ENCODE measurements around the gene PRPF18.

PRPF18 gene

DNA sequence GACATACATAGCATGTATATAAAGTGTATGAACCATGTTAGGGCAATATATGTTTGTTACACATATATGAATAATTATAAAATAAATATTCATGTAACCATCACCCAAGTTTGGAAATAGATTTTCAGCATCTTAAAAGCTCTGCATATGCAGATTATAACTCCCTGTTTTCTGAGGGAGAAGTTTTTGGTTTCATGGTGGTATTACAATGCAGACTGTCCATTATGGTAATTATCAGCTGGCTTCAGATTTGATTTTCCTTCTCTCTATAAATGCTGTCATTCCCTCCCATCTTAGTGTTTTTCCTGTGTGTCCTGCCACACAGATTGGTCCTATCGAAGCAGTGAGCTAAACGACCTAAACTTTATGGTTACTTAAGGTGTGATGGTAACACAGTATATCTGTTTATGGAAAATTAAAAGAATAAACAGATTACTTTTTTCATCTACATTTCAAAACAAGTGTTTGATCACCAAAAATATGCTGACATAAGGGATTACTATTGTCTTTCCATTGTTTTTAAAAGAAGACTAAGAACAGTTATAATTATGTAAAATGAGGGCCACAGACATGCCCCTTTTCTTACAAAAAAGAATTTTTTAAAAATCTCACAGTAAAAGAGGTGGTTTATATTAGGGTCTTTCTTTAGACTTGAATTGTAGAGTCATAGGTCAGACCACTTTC lies 17.7 kb downstream of the PRPF18 start:
- no peak for DNase-seq (ENCODE audit: low read depth in 4 of 4, low spot score in 1 of 4)

DNA sequence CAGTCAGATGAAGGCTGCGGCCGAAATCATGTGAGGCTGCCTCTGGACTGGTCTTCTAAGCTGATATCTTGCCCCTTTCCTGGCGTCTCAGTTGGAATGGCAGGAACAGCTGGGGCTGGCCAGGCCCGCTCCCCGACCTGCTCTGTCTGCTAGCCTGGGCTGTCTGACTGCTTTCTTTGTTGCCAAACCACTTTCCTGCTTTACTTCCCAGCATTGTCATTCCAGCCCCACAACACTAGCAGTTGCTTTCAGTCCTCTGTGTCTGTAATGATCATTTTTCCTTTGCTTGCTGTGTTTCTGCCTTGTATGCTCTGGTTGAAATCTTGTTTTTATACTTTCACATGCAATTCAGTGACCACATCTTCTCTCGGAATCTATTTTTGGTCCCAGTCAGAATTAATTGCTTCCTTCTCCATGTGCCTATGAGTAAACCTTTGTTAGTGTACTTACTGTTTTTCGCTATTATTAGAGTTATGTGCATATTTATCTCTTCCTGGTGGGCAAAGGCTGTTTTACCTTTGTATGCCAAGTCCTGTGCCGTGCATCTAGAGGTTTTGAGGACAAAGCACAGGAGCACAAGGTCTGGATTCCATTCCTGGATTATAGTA lies 21.6 kb downstream of the PRPF18 start:
- DNase-seq (ENCODE audit: low read depth in 4 of 4, low spot score in 1 of 4) = no peak

DNA sequence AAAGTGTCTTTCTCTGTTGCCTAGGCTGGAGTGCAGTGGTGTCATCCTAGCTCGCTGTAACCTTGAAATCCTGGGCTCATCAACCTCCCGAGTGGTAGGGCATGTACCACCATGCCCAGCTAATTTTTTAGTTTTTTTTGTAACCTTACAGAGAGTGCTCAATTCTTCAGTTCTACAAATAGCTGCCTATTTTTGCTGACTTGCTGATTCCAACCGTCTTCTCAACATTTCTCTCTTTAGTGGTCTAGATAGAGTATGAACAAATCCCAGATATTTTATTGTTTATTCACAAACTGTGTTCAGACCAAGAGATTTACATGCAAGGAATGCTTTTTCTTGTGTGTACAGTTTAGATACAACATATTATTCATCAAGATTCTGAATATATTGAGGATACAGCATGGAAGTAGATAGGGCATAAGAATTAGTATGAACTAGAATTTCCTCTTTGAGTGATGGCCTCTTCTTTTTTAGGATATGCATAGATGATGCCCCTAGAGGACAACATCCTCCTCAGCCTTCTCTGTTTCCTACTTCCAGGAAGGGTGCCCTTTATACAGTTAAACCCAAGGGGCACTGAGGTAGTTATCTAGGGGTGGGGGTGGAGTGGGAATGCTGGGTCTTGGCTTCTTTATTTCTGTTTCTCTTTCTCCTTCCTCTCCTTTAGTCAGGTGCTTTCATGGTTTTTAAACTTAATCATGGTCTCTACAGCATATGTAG lies 26.0 kb downstream of the PRPF18 start:
- DNase-seq (ENCODE audit: low read depth in 4 of 4, low spot score in 1 of 4) = no peak

DNA sequence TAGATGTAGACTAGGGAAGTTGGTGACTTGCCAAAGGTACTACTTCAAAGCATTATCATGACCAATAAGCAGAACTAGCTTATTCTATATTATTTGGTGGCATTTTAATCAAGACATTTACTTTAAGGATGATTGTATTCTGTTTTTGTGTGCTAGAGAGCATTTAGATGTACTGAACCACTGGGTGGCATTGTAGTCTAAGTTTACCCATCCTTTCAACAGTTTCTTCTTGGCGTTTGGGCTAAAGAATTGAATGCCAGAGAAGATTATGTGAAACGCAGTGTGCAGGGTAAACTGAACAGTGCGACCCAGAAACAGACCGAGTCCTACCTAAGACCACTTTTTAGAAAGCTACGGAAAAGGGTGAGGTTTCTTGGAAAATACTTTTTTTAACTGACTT lies 26.8 kb downstream of the PRPF18 start:
- no peak for DNase-seq (ENCODE audit: low read depth in 4 of 4, low spot score in 1 of 4)

DNA sequence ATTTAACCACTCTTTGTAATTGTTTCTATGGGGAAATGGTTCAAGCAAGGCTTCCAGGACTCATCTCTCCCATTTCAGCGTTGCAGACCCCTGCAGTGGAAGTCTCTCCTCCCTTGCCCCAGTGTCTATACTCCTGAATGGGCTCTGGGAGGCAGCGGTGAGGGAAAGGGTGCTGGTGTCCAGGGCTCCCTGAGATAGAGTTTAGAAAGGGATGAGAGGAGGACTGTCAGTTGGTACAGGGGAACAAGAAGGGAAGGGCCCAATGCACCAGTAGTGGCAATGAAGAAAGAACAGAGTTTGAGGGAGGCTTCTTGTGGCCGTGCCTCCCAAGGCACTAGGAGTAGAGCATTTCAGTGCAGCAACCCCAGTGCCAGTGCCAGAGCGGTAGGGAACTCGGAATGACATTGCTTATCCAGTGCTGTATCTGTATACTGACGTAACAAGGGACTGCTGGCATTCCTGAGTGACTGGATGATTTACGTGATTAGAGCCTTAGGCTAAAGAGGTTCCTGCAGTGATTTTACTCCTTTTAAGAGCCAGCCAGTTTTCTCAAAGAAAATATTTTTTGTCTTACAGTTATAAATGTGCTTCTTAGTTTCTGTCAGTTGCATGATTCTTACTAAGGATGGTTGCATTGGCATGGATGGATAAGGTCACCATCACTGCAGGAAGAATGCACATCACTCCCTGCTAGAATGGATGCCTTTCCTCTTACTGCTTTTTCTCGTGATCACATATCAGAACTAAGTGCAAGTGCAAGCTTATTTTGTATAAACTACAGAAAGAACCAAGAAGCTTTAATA lies 28.0 kb downstream of the PRPF18 start:
- DNase-seq (ENCODE audit: low read depth in 4 of 4, low spot score in 1 of 4) = no peak

DNA sequence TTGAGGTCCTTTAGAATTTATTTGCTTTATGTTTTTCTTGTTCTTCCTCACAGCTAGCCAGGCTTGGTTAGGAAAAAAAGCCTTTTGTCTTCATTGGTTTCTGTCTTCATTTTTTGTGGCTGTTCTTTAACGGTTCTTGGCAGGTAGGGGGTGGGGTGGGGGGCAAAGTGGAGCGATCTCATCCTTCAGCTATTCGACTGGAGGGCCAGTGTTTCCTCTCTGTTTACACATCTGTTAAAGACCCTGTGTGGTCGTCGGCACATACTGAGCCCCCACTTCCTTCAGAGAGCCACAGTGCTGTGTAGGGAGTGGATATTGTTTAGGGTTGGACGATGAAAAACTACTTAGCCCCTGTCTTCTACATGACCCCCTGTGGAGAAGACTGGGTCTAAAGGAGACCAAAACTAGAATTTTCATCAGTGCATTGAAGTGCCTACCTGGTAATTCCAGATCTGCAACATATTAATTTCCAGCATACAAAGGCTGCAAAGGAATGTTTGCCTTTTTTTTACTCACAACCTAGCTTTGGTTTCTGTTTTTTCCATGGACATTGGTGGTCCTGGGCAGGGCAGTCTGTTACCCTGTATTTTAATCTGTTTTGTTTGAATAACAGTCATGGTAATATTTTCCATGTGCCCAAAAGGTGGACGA lies 29.0 kb downstream of the PRPF18 start:
- no peak for DNase-seq (ENCODE audit: low read depth in 4 of 4, low spot score in 1 of 4)

DNA sequence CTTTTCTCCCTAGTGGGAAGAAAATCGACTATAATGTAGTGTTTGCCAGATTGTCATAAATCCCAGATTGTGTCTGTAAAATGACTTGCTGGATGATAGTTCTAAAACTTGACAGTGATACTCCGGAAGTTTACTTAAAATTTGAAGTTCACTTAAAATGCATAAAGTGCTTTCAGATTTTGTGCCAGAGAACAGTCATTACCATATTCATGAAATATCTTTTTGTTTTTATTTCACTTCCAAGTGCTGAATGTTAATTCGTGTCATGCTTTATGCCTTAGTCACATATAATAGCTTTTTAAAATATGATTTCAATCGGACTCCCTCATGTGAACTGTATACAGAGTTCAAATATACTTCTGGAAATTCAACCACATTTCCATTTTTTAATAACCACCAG lies 30.4 kb downstream of the PRPF18 start:
- DNase-seq (ENCODE audit: low read depth in 4 of 4, low spot score in 1 of 4) = no peak

DNA sequence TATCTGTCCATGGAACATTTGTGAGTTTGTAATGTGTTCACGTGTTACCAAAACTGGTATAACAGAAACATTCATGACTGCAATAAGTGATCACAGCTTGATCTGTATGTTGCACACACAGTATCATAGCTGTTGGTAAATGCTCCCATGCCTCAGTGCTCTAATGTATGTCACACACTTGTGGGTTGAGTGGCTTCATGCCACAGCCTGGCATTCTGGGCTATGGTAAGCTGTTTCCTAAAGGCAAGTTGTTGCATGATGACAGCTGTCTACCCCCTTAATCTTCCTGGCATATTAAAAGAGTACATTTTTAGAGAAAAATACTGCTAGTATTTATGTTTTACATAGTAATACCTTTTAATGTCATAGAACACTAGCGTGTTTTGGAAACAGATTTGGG lies 35.2 kb downstream of the PRPF18 start:
- DNase-seq (ENCODE audit: low read depth in 4 of 4, low spot score in 1 of 4) = no peak

DNA sequence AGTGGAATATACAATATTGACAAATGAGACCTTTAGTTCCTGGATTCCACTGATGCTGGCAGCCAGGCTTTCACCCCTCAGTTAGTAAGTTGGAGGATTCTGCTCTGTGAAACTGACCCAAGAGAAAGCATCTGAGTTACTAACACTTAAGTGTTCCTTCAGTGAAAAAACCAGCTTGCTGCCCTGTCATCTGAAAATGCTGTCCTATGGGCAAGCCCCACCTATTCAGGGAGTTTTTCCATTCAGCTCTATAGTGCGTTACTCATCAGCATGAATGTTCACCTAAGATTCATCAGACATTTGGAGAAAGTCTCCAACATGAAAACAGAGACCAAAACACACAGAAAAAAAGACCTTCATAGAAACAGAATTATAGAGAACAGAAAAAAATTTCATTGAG lies 37.9 kb downstream of the PRPF18 start:
- no peak for DNase-seq (ENCODE audit: low read depth in 4 of 4, low spot score in 1 of 4)

DNA sequence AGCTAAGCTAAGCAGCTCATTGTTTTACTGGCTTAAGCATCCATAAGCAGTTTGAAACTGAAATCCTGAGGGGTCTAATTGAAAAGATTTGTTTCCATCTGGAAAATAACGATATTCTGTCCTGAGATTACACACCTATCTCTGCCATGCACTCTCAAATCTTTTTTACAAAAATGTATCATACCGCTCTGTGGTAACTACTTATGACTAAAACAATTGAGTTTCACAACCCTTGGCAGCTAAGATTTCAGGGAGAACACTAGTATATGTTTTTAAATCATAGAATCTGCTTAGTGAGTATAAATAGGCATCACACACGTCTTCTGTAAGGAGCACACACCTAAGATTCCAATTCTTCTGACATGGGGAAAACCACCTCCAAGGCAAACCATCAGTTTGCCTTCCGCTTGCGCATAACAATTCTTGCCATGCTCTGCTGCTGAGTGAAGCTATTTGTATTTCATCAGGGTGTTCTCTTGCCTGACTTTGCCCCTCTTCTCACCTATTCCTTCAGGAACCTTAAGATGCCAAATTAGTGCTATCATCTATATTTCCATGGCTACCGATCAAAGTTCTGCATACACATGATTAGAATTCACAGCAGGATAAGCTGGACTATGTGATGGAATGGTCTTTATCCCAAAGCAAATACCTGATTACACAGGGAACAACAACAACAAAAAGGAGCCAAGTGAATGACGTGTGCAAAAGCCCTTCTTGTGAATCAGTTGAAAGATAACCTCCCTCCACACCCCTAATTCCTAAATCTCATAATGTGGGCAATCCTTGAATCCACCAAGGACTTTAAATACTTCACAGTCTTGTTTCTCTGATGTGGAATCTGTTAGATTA lies 40.9 kb downstream of the PRPF18 start:
- DNase-seq (ENCODE audit: low read depth in 4 of 4, low spot score in 1 of 4) = no peak

DNA sequence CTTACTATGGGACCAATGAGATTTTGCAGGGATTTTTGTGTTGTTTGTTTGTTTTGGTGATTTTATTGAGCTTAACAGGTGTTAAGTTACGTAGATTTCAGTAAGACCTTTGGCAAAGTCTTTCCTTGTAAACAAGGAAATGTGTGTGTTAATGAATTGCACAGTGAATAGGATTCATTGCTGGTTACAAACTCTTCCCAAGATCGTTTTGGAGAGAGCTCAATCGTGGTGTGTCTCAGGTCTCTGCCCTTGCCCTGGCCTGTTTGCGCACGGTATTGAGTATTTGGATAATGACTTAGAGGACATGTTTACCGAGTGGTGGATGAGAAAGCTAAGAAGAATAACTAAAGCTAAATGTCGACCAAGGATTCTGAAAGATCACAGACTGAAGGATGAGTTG lies 41.9 kb downstream of the PRPF18 start:
- no peak for DNase-seq (ENCODE audit: low read depth in 4 of 4, low spot score in 1 of 4)

DNA sequence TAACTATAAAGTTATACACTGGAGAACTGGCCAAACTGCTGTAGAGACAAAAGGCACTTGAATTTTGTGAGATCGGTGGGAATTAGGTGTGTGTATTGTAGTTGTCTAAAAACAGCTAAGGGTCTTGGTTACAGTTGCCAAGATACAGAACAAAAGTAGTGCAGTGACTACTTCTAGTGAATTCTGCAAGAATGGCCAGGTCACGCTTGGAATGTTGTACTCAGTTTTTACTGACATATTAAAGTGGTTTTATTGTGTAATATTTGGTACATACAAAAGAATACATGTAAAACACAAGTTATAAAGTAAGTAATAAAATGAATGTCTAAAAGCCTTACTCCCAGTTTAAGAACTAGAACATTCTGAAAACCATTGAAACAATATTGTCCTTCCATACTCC lies 42.4 kb downstream of the PRPF18 start:
- no peak for DNase-seq (ENCODE audit: low read depth in 4 of 4, low spot score in 1 of 4)

DNA sequence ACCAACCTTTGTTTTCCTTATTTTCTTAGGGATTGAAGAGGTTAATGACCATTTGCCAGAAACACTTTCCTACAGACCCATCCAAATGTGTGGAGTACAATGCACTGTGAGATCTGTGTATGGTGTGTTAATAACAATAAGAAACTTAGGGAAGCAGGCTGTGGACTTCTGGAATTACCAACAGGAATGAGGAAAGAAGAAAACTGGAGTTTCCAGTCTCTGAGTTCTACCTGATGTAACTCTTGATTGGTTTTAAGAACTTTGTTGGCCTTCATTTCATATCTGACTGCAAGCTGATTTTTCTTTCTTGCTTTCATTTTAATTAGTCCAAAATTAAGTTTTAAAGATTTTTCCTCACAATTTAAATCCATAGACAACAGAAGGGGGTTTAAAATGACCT lies 43.5 kb downstream of the PRPF18 start:
- DNase-seq (ENCODE audit: low read depth in 4 of 4, low spot score in 1 of 4) = no peak

DNA sequence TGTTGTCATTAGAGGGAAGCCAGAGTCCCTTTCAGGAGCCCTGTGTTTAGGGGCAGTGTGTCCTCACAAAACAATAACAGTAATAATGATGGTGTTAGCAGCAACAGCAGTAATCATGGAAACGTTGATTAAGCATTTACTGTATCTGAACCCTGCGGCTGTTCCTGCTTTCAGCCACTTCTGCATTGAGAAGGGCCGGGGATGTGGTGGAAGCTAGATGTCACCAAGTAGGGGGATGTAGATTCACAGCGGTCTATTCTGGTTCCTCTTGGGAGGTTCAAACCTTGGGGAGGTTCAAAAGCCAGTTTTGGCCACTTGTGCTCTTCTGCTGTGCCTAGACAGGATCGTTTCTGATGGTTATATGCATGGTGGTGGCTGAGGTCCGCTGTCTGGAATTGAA lies 44.8 kb downstream of the PRPF18 start:
- no peak for DNase-seq (ENCODE audit: low read depth in 4 of 4, low spot score in 1 of 4)

DNA sequence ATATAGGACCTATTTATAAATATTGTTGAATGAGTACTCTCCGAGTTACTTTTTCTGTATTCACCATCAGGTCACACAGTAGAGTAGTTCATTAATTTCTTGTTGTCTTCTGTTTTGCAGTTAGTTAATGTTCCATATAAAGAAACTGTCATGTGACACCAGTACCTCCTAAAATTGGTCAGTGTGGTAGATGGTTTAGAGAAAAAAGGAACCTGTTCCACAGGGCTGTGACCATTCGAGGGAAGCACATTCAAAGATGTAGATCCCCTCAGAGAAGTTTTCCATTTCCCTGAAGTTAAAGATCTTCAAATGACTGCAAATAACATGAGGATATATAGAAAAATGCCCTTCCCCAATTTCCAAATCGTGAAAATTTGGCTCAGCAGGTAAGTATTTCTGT lies 45.7 kb downstream of the PRPF18 start:
- DNase-seq (ENCODE audit: low read depth in 4 of 4, low spot score in 1 of 4) = no peak

DNA sequence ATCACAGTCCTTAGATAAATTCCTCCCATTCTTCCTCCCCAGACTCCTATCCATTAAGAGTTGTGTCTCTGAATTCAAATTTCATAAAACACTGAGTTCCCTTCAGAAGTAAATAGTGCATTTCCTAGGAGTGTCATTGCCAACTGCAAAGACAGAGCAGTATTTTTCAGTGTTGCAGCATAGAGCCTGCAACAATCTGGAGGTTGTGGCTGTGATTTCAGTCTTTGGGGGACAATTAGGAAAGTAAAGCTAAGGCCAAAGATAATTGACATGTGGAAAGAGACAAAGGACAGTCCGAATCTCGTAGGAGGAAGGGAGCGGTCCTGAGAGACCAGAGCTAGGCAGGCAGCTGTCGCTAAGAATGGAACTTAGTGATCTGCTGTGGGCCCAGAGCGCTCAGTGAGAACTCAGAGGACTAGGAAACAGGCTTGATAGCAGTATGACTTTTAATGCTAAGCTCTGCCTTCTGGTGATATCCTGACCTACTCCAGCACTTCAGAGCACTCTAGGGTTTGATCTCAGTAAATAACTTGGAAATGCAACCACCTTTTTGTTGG lies 46.2 kb downstream of the PRPF18 start:
- no peak for DNase-seq (ENCODE audit: low read depth in 4 of 4, low spot score in 1 of 4)

DNA sequence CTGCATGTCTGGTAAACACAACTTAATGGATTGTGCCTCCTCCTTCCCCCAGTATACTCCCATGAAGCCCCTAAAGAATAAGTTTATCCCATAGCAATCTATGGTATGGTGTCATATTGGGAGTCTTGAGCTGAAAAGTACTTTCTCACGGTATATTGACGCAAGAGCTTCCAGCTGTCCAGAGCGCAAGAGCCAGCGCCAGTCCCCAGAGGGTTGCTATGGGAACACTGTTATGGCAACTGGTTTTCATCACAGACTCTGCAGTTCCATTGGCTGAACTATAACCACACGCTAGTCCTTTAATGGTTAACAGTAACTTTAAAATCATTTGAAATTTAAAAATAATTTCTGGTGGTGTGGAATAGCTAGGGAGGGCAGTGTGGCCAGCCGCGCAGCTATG lies 46.9 kb downstream of the PRPF18 start:
- no peak for DNase-seq (ENCODE audit: low read depth in 4 of 4, low spot score in 1 of 4)

DNA sequence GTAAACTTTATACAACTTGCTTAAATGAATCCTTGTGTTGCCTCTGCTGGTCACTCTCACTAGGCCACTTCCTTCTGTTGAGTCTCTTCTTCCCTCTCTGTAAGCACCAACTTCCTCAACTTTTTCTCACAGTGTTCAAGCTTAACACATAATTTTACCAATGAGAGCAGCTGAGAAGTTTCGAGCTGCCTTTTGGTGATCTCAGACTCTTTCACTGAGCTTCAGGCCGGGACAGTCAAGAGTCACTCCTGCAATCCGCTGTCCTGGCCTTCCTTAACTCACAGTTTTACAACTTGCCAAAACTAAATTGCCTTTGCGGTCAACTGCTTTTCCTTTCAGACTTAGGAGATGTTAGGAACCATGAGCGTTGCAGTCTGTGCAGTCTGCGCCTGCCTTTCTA lies 47.4 kb downstream of the PRPF18 start:
- DNase-seq (ENCODE audit: low read depth in 4 of 4, low spot score in 1 of 4) = no peak

DNA sequence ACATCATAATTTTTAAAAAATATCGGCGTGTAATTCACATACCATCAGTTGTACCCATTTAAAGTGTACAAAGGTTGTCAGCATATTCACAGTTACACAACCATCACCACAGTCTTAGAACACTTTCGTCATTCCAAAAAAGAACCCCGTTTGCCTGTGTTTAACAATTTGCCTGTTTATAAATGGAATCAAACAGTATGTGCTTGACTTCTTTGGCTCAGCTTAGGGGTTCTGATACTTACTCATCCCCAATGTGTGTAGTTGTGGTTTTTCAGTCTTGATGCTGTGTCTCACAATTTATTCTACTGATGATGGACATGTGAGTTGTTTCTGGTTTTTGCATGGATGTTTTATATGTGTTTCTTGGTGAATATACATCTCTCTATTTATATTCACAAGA lies 50.0 kb downstream of the PRPF18 start:
- DNase-seq (ENCODE audit: low read depth in 4 of 4, low spot score in 1 of 4) = no peak

DNA sequence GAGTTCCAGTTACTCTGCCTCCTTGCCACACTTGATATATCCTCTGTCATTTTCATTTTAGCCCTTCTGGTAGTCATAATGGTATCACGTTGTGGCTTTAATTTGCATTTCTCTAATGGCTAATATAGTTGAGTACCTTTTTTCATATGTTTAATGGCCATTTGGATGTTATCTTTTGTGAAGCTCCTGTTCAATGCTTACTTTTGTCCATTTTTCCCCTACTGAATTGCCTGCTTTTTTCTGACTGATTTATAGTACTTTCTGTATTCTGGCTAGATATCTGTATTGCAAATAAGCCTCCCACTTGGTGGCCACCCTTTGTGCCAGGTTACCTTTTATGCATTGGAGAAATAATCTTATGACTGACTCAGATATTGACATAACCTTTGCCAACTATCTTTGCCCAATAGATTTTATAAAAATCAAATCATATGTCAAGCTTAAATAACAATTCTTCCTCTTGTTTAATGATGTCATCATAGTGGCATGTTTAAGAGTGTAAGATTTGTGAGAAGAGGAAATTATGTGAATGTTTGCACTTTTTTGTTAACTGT lies 50.6 kb downstream of the PRPF18 start:
- no peak for DNase-seq (ENCODE audit: low read depth in 4 of 4, low spot score in 1 of 4)

Data from stimulated activated CD4-positive, alpha-beta T cell treated with anti-CD3 and anti-CD28 coated beads, Interleukin-1b, Interleukin-23, amount 100 ng/mL, for 24 hours (primary cell).